Neural cell (in vitro differentiated cells): ENCODE data around the gene HCST. TPM values are rescaled to one million over a fixed set of nuclear protein-coding genes. Genes with fewer than 3 reads are reported as not detected.

ENCODE experiments used
- H2AFZ ChIP-seq: fragments of 200-600, 300-800 bp; sonication (generic), shearing (Covaris generic); 2 replicates; pipeline ENCODE4 v1.6.0; 2014; ENCODE audit warnings: low read depth, mild to moderate bottlenecking, antibody characterized with exemption, low read length, moderate library complexity
- H3F3A ChIP-seq: fragments of 200-600 bp; shearing (Covaris generic); 2 replicates; pipeline ENCODE4 v1.6.1; 2016; ENCODE audit warnings: mild to moderate bottlenecking, moderate library complexity, mixed read lengths, antibody characterized with exemption, low read length; ENCODE audit not compliant: insufficient read depth, poor library complexity, severe bottlenecking
- H3K27ac ChIP-seq: fragments of 200-600, 300-800 bp; sonication (generic), shearing (Covaris generic); 2 replicates; pipeline ENCODE4 v1.5.1; 2014; ENCODE audit warnings: mild to moderate bottlenecking, low read length, moderate library complexity
- H3K27me3 ChIP-seq: fragments of 300-800, 200-600 bp; sonication (generic), shearing (Covaris generic); 2 replicates; pipeline ENCODE4 v1.6.0; 2014; ENCODE audit warnings: mild to moderate bottlenecking, low read depth, low read length, moderate library complexity; ENCODE audit not compliant: insufficient read depth
- H3K36me3 ChIP-seq: fragments of 300-800, 200-600 bp; sonication (generic), shearing (Covaris generic); 2 replicates; pipeline ENCODE4 v1.5.1; 2014; ENCODE audit warnings: mild to moderate bottlenecking, antibody characterized with exemption, low read length, moderate library complexity; ENCODE audit not compliant: insufficient read depth
- H3K4me2 ChIP-seq: fragments of 300-800, 200-600 bp; sonication (generic), shearing (Covaris generic); 2 replicates; pipeline ENCODE4 v1.6.0; 2014; ENCODE audit warnings: mild to moderate bottlenecking, low read length
- H3K4me3 ChIP-seq: fragments of 300-800, 200-600 bp; sonication (generic), shearing (Covaris generic); 2 replicates; pipeline ENCODE4 v1.5.1; 2014; ENCODE audit warnings: mild to moderate bottlenecking, low read length, moderate library complexity
- H3K79me2 ChIP-seq: fragments of 200-600 bp; shearing (Covaris generic); replicated peaks from 2 replicates; pipeline ENCODE4 v1.6.0; 2014; ENCODE audit warnings: mild to moderate bottlenecking, low read length, moderate library complexity; ENCODE audit not compliant: insufficient read depth
- H3K9ac ChIP-seq: fragments of 300-800, 200-600 bp; sonication (generic), shearing (Covaris generic); 2 replicates; pipeline ENCODE4 v1.6.1; 2016; ENCODE audit warnings: mild to moderate bottlenecking, low read length, mixed read lengths
- H3K9me2 ChIP-seq: fragments of 200-600 bp; shearing (Covaris generic); 2 replicates; pipeline ENCODE4 v1.6.1; 2016; ENCODE audit warnings: mild to moderate bottlenecking, low read length, mixed read lengths; ENCODE audit not compliant: insufficient read depth
- H3K9me3 ChIP-seq: fragments of 200-600, 300-800 bp; sonication (generic), shearing (Covaris generic); 2 replicates; pipeline ENCODE4 v1.6.1; 2016; ENCODE audit warnings: mild to moderate bottlenecking, mixed run types, low read length, moderate library complexity, mixed read lengths
- H4K20me1 ChIP-seq: fragments of 200-600 bp; shearing (Covaris generic); 2 replicates; pipeline ENCODE4 v1.6.1; 2016; ENCODE audit warnings: mild to moderate bottlenecking, mixed run types; ENCODE audit not compliant: insufficient read depth
- CTCF ChIP-seq: fragments of 450-650 bp; IDR thresholded peaks from 2 replicates; pipeline ENCODE4 v1.5.1; 2014; ENCODE audit warnings: antibody characterized with exemption, mild to moderate bottlenecking, moderate library complexity; ENCODE audit not compliant: poor library complexity, severe bottlenecking
- EP300 ChIP-seq: fragments of 450-650 bp; conservative IDR thresholded peaks from 2 replicates; pipeline ENCODE4 v1.6.1; 2014; ENCODE audit warnings: antibody characterized with exemption, mild to moderate bottlenecking, moderate library complexity; ENCODE audit not compliant: poor library complexity, severe bottlenecking
- EZH2 ChIP-seq: fragments of 200-600, 300-800 bp; shearing (Covaris generic), sonication (generic); IDR thresholded peaks from 2 replicates; pipeline ENCODE4 v1.6.1; 2014; ENCODE audit warnings: antibody characterized with exemption, low read length, borderline replicate concordance, mild to moderate bottlenecking; ENCODE audit not compliant: insufficient read depth, poor library complexity, severe bottlenecking
- MXI1 ChIP-seq: fragments of 450-650 bp; conservative IDR thresholded peaks from 2 replicates; pipeline ENCODE4 v1.6.1; 2014; ENCODE audit warnings: antibody characterized with exemption, mild to moderate bottlenecking; ENCODE audit not compliant: poor library complexity, severe bottlenecking
- POLR2AphosphoS5 ChIP-seq: IDR thresholded peaks from 2 replicates; pipeline ENCODE4 v1.6.1; 2012
- RAD21 ChIP-seq: fragments of 450-650 bp; conservative IDR thresholded peaks from 2 replicates; pipeline ENCODE4 v1.6.1; 2014; ENCODE audit warnings: antibody characterized with exemption, mild to moderate bottlenecking, moderate library complexity
- REST ChIP-seq: IDR thresholded peaks from 2 replicates; pipeline ENCODE4 v1.6.1; 2012; ENCODE audit warnings: borderline replicate concordance
- SMC3 ChIP-seq: fragments of 450-650 bp; conservative IDR thresholded peaks from 2 replicates; pipeline ENCODE4 v1.6.1; 2014; ENCODE audit warnings: antibody characterized with exemption, mild to moderate bottlenecking, moderate library complexity; ENCODE audit not compliant: poor library complexity
- TAF1 ChIP-seq: IDR thresholded peaks from 2 replicates; pipeline ENCODE4 v1.6.1; 2012; ENCODE audit warnings: low read depth
- polyA plus RNA-seq: library from polyadenylated mRNA; depleted of rRNA; stranded (reverse); fragments of >200 nt; gene quantifications from 2 replicates; pipeline ENCODE4 v1.2.3, GENCODE V29; 2014

The HCST gene
- polyA plus RNA-seq, 1 donor from 2014 or later: not detected

- Histone ChIP-seq H3K27ac (no peak overlapping the region), H3K4me3 (no peak overlapping the region), H2AFZ (no peak overlapping the region), H3K36me3 (no peaks in the 10 kb centered on the region), H3K79me2 (peaks cover 18% of the 10 kb centered on the region), H3K4me2 (no peak overlapping the region), H3F3A (no peaks in the 10 kb centered on the region), H3K9me3 (no peaks in the 10 kb centered on the region), H4K20me1 (no peaks in the 10 kb centered on the region), H3K27me3 (no peaks in the 10 kb centered on the region), H3K9ac (no peak overlapping the region), H3K9me2 (no peaks in the 10 kb centered on the region)
- TF ChIP-seq EZH2: no peak
- no peak for TF ChIP-seq SMC3
- TF ChIP-seq EP300: no peak
- no peak for TF ChIP-seq REST
- no peak for TF ChIP-seq RAD21
- no peak for TF ChIP-seq MXI1
- no peak for TF ChIP-seq CTCF
- TF ChIP-seq POLR2AphosphoS5: no peak
- no peak for TF ChIP-seq TAF1
Measured at GRCh38 chr19:35872180-35872579, 30.1 kb upstream of the HCST start.

- Histone ChIP-seq H3K27ac (no peak overlapping the region), H3K79me2 (peaks cover 18% of the 10 kb centered on the region), H3F3A (no peaks in the 10 kb centered on the region), H3K36me3 (no peaks in the 10 kb centered on the region), H3K4me2 (no peak overlapping the region), H3K4me3 (no peak overlapping the region), H3K27me3 (no peaks in the 10 kb centered on the region), H3K9me3 (no peaks in the 10 kb centered on the region), H2AFZ (no peak overlapping the region), H3K9ac (no peak overlapping the region), H4K20me1 (no peaks in the 10 kb centered on the region), H3K9me2 (no peaks in the 10 kb centered on the region)
- no peak for TF ChIP-seq RAD21
- TF ChIP-seq EP300: no peak
- no peak for TF ChIP-seq EZH2
- no peak for TF ChIP-seq SMC3
- TF ChIP-seq CTCF: no peak
- TF ChIP-seq REST: no peak
- no peak for TF ChIP-seq MXI1
- no peak for TF ChIP-seq POLR2AphosphoS5
- no peak for TF ChIP-seq TAF1
Measured at GRCh38 chr19:35874392-35874930, 27.9 kb upstream of the HCST start.
